ENCODE measurements around the gene CTTNBP2. TPM values are rescaled to one million over a fixed set of nuclear protein-coding genes. Genes with fewer than 3 reads are reported as not detected.

Gene CTTNBP2
- total and polyA plus RNA-seq, 2 of the 4 experiments (the other 2 are of a cell fraction), result 6.6 to 11.3 TPM

DNA sequence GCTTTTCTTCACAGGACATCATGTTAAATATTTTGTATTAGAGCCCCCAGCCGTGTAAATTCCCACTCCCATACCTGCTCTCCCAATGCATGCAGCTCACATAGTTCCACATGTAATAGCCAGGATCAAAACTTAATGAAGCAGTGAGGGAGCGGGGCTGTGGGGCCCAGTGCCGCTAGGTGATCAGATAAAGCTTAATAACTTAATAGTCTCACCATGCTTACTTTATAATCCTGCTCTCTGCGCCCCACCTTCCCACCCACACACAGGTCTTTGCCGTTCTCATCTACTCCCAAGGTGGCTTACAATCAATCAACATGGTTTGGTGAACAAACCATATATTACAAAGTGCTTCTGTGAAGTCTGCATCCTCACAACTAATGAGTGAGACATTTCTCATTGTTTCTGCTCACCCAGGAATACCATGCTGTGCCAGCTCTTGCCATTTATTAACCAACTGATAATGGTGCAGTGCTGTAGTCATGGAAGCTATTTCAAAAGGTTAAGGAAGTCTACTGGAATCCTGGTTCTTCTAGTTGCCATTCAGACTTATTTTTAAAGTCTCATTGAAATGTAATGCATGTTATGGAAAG is 156.4 kb downstream of the CTTNBP2 start:
- no peaks in the 10 kb centered on the region for H3K4me1 ChIP-seq (ENCODE audit: control insufficient read depth, insufficient read depth, low read length)
- H3K23ac ChIP-seq (ENCODE audit: low read depth, low read length), result no peak overlapping the region
- no peak overlapping the region for H2AFZ ChIP-seq (replicated peaks; ENCODE audit: low read length, poor library complexity)
- H2AK5ac ChIP-seq (ENCODE audit: low read depth, low read length), result no peak overlapping the region
- no peak overlapping the region for H3K4ac ChIP-seq (ENCODE audit: low read depth, low read length)
- H3K18ac ChIP-seq (ENCODE audit: low read depth, low read length), result no peak overlapping the region
- no TSS peak for BruUV-seq (replicated peaks)
- no peak overlapping the region for H4K5ac ChIP-seq (ENCODE audit: low read depth, low read length)
- no peak overlapping the region for H3K9ac ChIP-seq (ENCODE audit: low read depth, low read length)
- ATAC-seq (ENCODE audit: low read depth), result no peak
- DNase-seq, result no peak
- H3K36me3 ChIP-seq (ENCODE audit: control insufficient read depth, insufficient read depth, low read length), result no peaks in the 10 kb centered on the region
- H3K9me3 ChIP-seq (ENCODE audit: control insufficient read depth, insufficient read depth, low read length), result no peaks in the 10 kb centered on the region
- H3K56ac ChIP-seq (ENCODE audit: extremely low read depth, insufficient read depth, low read length), result no peak overlapping the region
- no CpG with 5 or more reads among the region's 5 CpGs for WGBS, 2 experiments (ENCODE audit: extremely low coverage in 2 of 2, insufficient read length in 1 of 2)
- H4K91ac ChIP-seq (ENCODE audit: insufficient read depth, low read depth, low read length), result no peak overlapping the region
- no peak overlapping the region for H3K14ac ChIP-seq (replicated peaks; ENCODE audit: low read depth, low read length)
- intact Hi-C loops (cut with micrococcal nuclease) (loop anchor here (5.0 to 10.0 kb wide), 4 partner anchors 130 to 785 kb away; no protein-coding TSS in a partner anchor), dilution Hi-C loops (cut with HindIII; ENCODE audit: low sequenced_read_pairs, unreplicated experiment) (no loop called here), in situ Hi-C loops (cut with MboI; ENCODE audit: low sequenced_read_pairs) (loop anchor here (10.0 to 25.0 kb wide), 2 partner anchors 262 to 780 kb away; no protein-coding TSS in a partner anchor)
- no peak overlapping the region for H3K4me2 ChIP-seq (ENCODE audit: low read depth, low read length)
- ChIA-PET CTCF (interaction anchor here (0.6 to 2.2 kb wide), 3 partner anchors 184 to 306 kb away, joined by 3 to 20 read pairs (median 3); no protein-coding TSS in a partner anchor), POLR2A (ENCODE audit: unreplicated experiment) (no interaction called here)
- H3K4me3 ChIP-seq (ENCODE audit: insufficient read depth, low read depth, low read length), result no peak overlapping the region
- no peaks in the 10 kb centered on the region for H3K27me3 ChIP-seq (ENCODE audit: control insufficient read depth, insufficient read depth, low read length)
- no peaks in the 10 kb centered on the region; a peak in 1 of 4 replicates for H3K79me1 ChIP-seq (ENCODE audit: low read depth in 1 of 2, low read length in 2 of 2)
- H2AK9ac ChIP-seq (replicated peaks; ENCODE audit: low read depth, low read length, poor library complexity), result no peak overlapping the region
- H2BK120ac ChIP-seq (ENCODE audit: low read depth, low read length), result 0 out of 2 replicates have a peak overlapping the region, but pooled peaks have one; percentile 14
- H2BK15ac ChIP-seq (ENCODE audit: low read depth, low read length), result no peak overlapping the region
- H4K8ac ChIP-seq (ENCODE audit: low read depth in 2 of 2, low read length in 2 of 2), result no peak overlapping the region
- H4K20me1 ChIP-seq (ENCODE audit: insufficient read depth, low read length), result no peaks in the 10 kb centered on the region
- no peak overlapping the region for H2BK5ac ChIP-seq (ENCODE audit: low read depth, low read length, poor library complexity, severe bottlenecking)
- H3K27ac ChIP-seq (ENCODE audit: insufficient read depth, low read length), result no peak overlapping the region
- H2BK20ac ChIP-seq (ENCODE audit: low read depth, low read length), result no peak overlapping the region
- no peaks in the 10 kb centered on the region for H3K9me1 ChIP-seq (ENCODE audit: insufficient read depth, low read length)
- TF ChIP-seq POLR2A (IDR thresholded peaks at IDR 0.05; ENCODE audit: low read depth, low read length) (no peak), MXI1 (IDR thresholded peaks at IDR 0.05; ENCODE audit: borderline replicate concordance, low read depth, low read length) (no peak), BHLHE40 (IDR thresholded peaks at IDR 0.05; ENCODE audit: low read depth, low read length) (no peak), SMC3 (IDR thresholded peaks at IDR 0.05; ENCODE audit: low read depth, low read length) (no peak), CEBPB (IDR thresholded peaks at IDR 0.05; ENCODE audit: low read depth, low read length) (no peak), RFX5 (IDR thresholded peaks at IDR 0.05; ENCODE audit: low read depth, low read length) (no peak), FOS (IDR thresholded peaks at IDR 0.05; ENCODE audit: low read depth, low read length) (no peak), MAZ (IDR thresholded peaks at IDR 0.05; ENCODE audit: borderline replicate concordance, low read depth, low read length) (no peak), NFE2L2 (IDR thresholded peaks at IDR 0.05; ENCODE audit: low read depth, low read length) (no peak), CHD1 (IDR thresholded peaks at IDR 0.05; ENCODE audit: low read depth, low read length) (no peak), MAFK (IDR thresholded peaks at IDR 0.05; ENCODE audit: low read depth, low read length) (no peak), RAD21 (IDR thresholded peaks at IDR 0.05; ENCODE audit: low read length) (no peak), RCOR1 (IDR thresholded peaks at IDR 0.05; ENCODE audit: insufficient replicate concordance, low read length) (no peak)
- TF ChIP-seq, protein P1, sequence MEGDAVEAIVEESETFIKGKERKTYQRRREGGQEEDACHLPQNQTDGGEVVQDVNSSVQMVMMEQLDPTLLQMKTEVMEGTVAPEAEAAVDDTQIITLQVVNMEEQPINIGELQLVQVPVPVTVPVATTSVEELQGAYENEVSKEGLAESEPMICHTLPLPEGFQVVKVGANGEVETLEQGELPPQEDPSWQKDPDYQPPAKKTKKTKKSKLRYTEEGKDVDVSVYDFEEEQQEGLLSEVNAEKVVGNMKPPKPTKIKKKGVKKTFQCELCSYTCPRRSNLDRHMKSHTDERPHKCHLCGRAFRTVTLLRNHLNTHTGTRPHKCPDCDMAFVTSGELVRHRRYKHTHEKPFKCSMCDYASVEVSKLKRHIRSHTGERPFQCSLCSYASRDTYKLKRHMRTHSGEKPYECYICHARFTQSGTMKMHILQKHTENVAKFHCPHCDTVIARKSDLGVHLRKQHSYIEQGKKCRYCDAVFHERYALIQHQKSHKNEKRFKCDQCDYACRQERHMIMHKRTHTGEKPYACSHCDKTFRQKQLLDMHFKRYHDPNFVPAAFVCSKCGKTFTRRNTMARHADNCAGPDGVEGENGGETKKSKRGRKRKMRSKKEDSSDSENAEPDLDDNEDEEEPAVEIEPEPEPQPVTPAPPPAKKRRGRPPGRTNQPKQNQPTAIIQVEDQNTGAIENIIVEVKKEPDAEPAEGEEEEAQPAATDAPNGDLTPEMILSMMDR (conservative IDR thresholded peaks at IDR 0.05; ENCODE audit: low read depth, low read length), result no peak
- TF ChIP-seq, protein P2, sequence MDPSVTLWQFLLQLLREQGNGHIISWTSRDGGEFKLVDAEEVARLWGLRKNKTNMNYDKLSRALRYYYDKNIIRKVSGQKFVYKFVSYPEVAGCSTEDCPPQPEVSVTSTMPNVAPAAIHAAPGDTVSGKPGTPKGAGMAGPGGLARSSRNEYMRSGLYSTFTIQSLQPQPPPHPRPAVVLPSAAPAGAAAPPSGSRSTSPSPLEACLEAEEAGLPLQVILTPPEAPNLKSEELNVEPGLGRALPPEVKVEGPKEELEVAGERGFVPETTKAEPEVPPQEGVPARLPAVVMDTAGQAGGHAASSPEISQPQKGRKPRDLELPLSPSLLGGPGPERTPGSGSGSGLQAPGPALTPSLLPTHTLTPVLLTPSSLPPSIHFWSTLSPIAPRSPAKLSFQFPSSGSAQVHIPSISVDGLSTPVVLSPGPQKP (IDR thresholded peaks at IDR 0.05; ENCODE audit: borderline replicate concordance, low read depth, low read length), result no peak
- TF ChIP-seq, protein P3, sequence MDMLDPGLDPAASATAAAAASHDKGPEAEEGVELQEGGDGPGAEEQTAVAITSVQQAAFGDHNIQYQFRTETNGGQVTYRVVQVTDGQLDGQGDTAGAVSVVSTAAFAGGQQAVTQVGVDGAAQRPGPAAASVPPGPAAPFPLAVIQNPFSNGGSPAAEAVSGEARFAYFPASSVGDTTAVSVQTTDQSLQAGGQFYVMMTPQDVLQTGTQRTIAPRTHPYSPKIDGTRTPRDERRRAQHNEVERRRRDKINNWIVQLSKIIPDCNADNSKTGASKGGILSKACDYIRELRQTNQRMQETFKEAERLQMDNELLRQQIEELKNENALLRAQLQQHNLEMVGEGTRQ (IDR thresholded peaks at IDR 0.05; ENCODE audit: low read depth, low read length), result no peak
